HepG2 (cell line): ENCODE measurements around the gene MOGAT3. TPM values are rescaled to one million over a fixed set of nuclear protein-coding genes. Genes with fewer than 3 reads are reported as not detected.

Experiments
- AHDC1 ChIP-seq: sonication (generic); formaldehyde crosslinking; IDR thresholded peaks from 2 replicates; pipeline ENCODE4 v1.5.1; 2020; ENCODE audit warnings: mild to moderate bottlenecking, missing genetic modification reagents, borderline replicate concordance
- ATF7-NPFF ChIP-seq: sonication (generic); formaldehyde crosslinking; IDR thresholded peaks from 2 replicates; pipeline ENCODE4 v1.8.1; 2023; ENCODE audit warnings: mild to moderate bottlenecking, low read depth, missing genetic modification reagents, moderate library complexity
- ATRX ChIP-seq: sonication (generic); formaldehyde crosslinking; IDR thresholded peaks from 2 replicates; pipeline ENCODE4 v1.4.0; 2020; ENCODE audit warnings: missing genetic modification reagents, borderline replicate concordance
- BCLAF1 ChIP-seq: fragments of 450-650 bp; IDR thresholded peaks from 2 replicates; pipeline ENCODE4 v1.6.1; 2017; ENCODE audit warnings: mild to moderate bottlenecking
- CBX1 ChIP-seq: IDR thresholded peaks from one replicate; pipeline ENCODE4 v1.6.1; 2016; ENCODE audit warnings: antibody characterized with exemption, low read depth
- FOXP4 ChIP-seq: sonication (generic); formaldehyde crosslinking; IDR thresholded peaks from 2 replicates; pipeline ENCODE4 v1.4.0; 2020; ENCODE audit warnings: missing genetic modification reagents
- HNF4A ChIP-seq: sonication (generic); formaldehyde crosslinking; IDR thresholded peaks from 2 replicates; pipeline ENCODE4 v1.4.0; 2020; ENCODE audit warnings: missing genetic modification reagents
- KAT7 ChIP-seq: IDR thresholded peaks from 2 replicates; pipeline ENCODE4 v1.6.1; 2018; ENCODE audit warnings: borderline replicate concordance, missing compliant biosample characterization
- NFIC ChIP-seq: IDR thresholded peaks from 2 replicates; pipeline ENCODE4 v1.6.1; 2012; ENCODE audit warnings: mild to moderate bottlenecking, low read length, inconsistent platforms
- RFX5 ChIP-seq: IDR thresholded peaks from 2 replicates; pipeline ENCODE4 v1.6.1; 2011; ENCODE audit warnings: low read depth, low read length, improper control_type of control experiment
- SRSF4 ChIP-seq: fragments of 200-400 bp; formaldehyde crosslinking; IDR thresholded peaks from one replicate; pipeline ENCODE4 v1.6.1; 2018; ENCODE audit warnings: mild to moderate bottlenecking, low read depth, low read length, moderate library complexity; ENCODE audit not compliant: poor library complexity, severe bottlenecking
- TRIM22 ChIP-seq: fragments of 450-650 bp; IDR thresholded peaks from 2 replicates; pipeline ENCODE4 v1.6.1; 2017
- U2AF2 ChIP-seq: fragments of 200-400 bp; formaldehyde crosslinking; IDR thresholded peaks from 2 replicates; pipeline ENCODE4 v1.6.1; 2017; ENCODE audit warnings: low read depth, mild to moderate bottlenecking, low read length
- ZC3H13 ChIP-seq: sonication (generic); formaldehyde crosslinking; IDR thresholded peaks from 2 replicates; pipeline ENCODE4 v1.8.1; 2023; ENCODE audit warnings: mild to moderate bottlenecking, missing genetic modification reagents, moderate library complexity
- ZNF264 ChIP-seq: sonication (generic); formaldehyde crosslinking; IDR thresholded peaks from 2 replicates; pipeline ENCODE4 v1.4.0; 2020; ENCODE audit warnings: missing genetic modification reagents
- ZNF430 ChIP-seq: sonication (generic); formaldehyde crosslinking; IDR thresholded peaks from 2 replicates; pipeline ENCODE4 v1.9.0; 2021; ENCODE audit warnings: mild to moderate bottlenecking, missing genetic modification reagents
- ZSCAN9 ChIP-seq: IDR thresholded peaks from 2 replicates; pipeline ENCODE4 v1.6.1; 2016; ENCODE audit warnings: borderline replicate concordance
- polyA plus RNA-seq, 8 experiments: library from polyadenylated mRNA; depleted of rRNA in 3 of 8; stranded (reverse) in 7 of 8; unstranded in 1 of 8; fragments of >200 nt; fragmentation: Illumina TruSeq in 4 of 8; extraction: Trizol in 4 of 8; gene quantifications; 2 replicates each; pipeline versions ENCODE4 v1.2.1 to v1.2.3, GENCODE V29; 2011 to 2016; ENCODE audit warnings: low read depth in 4 of 8, missing spikeins in 1 of 8, mixed read lengths in 1 of 8; ENCODE audit not compliant: insufficient read depth in 1 of 8
- total RNA-seq, 5 experiments: library from RNA; depleted of rRNA; stranded (reverse); fragments of >200 nt; fragmentation: Illumina TruSeq; extraction: Trizol; gene quantifications; 2 replicates each; pipeline ENCODE4 v1.2.3, GENCODE V29; 2016; ENCODE audit warnings: low read depth in 1 of 5

The MOGAT3 gene
- total and polyA plus RNA-seq, 2 of the 13 experiments (the other 11 are each of a cell fraction or from before 2014, with no cell fraction given), result 22.5 to 30.5 TPM

- TF ChIP-seq U2AF2 (0 out of 2 replicates have a peak, but pooled peaks have one; percentile 63), SRSF4 (no peak), ZNF430 (CRISPR knock-in tag) (no peak; the same call in 1 of the 2 replicates), ZSCAN9 (0 out of 2 replicates have a peak, but pooled peaks have one; percentile 17), BCLAF1 (no peak), KAT7 (CRISPR knock-in tag) (0 out of 2 replicates have a peak, but pooled peaks have one; percentile 36), CBX1 (peak; percentile 86), HNF4A (CRISPR knock-in tag) (peak; percentile 47), AHDC1 (CRISPR knock-in tag) (no peak), ATF7-NPFF (CRISPR knock-in tag) (no peak; the same call in 1 of the 2 replicates), ZC3H13 (CRISPR knock-in tag) (peak; percentile 37; the same call in 1 of the 2 replicates), ZNF264 (CRISPR knock-in tag) (no peak), RFX5 (no peak), ATRX (CRISPR knock-in tag) (no peak), TRIM22 (no peak), FOXP4 (CRISPR knock-in tag) (peak; percentile 36; the same call in 1 of the 2 replicates), NFIC (no peak)
These were observed 16.8 kb upstream of the MOGAT3 start, which contains the start of the genes PLOD3 and ZNHIT1 (continued) for GRCh38 chr7:101217388-101218235.
